IMR-90 (cell line): ENCODE measurements around the gene ANXA4. TPM values are rescaled to one million over a fixed set of nuclear protein-coding genes. Genes with fewer than 3 reads are reported as not detected.

Source experiments
- ATAC-seq: fragments of 200-7000 bp; cut with Tn5 transposase; 2 replicates; pipeline ENCODE4 v1.9.1; 2020; ENCODE audit warnings: low read depth, mild to moderate bottlenecking, moderate library complexity
- BruUV-seq: library from RNA; stranded (reverse); fragments of 400-500 nt; replicated peaks from 2 replicates; lab custom pipeline; 2021; lab: Mats Ljungman, UMichigan
- CTCF ChIA-PET: fragments of 300-600 bp; formaldehyde crosslinking; extraction: SDS; loops from one replicate; lab custom pipeline; 2021; ENCODE audit warnings: antibody characterized with exemption; lab: Yijun Ruan, JAX
- POLR2A ChIA-PET: fragments of 300-600 bp; sonication (Branson Sonifier 250); formaldehyde crosslinking; loops from one replicate; lab custom pipeline; 2022; ENCODE audit warnings: antibody characterized with exemption; ENCODE audit not compliant: unreplicated experiment; lab: Charles Lee
- DNase-seq: peaks from one replicate; pipeline ENCODE4 v3.0.0; 2013
- H2AFZ ChIP-seq: replicated peaks from 2 replicates; pipeline ENCODE3; 2013; ENCODE audit warnings: low read length, mild to moderate bottlenecking; ENCODE audit not compliant: poor library complexity
- H2AK5ac ChIP-seq: 2 replicates; pipeline ENCODE4 v1.6.1; 2013; ENCODE audit warnings: low read depth, low read length, inconsistent platforms
- H2AK9ac ChIP-seq: replicated peaks from 2 replicates; pipeline ENCODE3; 2013; ENCODE audit warnings: mild to moderate bottlenecking, low read depth, low read length, moderate library complexity; ENCODE audit not compliant: poor library complexity
- H2BK120ac ChIP-seq: 2 replicates; pipeline ENCODE4 v1.6.1; 2013; ENCODE audit warnings: low read depth, low read length, inconsistent platforms
- H2BK15ac ChIP-seq: 3 replicates; pipeline ENCODE4 v1.6.1; 2013; ENCODE audit warnings: low read depth, low read length, inconsistent platforms
- H2BK20ac ChIP-seq: 2 replicates; pipeline ENCODE4 v1.6.1; 2013; ENCODE audit warnings: low read depth, mild to moderate bottlenecking, inconsistent platforms, low read length, moderate library complexity
- H2BK5ac ChIP-seq: 2 replicates; pipeline ENCODE4 v1.6.1; 2013; ENCODE audit warnings: mild to moderate bottlenecking, low read depth, low read length, inconsistent platforms; ENCODE audit not compliant: poor library complexity, severe bottlenecking
- H3K14ac ChIP-seq: replicated peaks from 2 replicates; pipeline ENCODE4 v1.6.1; 2013; ENCODE audit warnings: low read depth, low read length, inconsistent platforms
- H3K18ac ChIP-seq: 2 replicates; pipeline ENCODE4 v1.6.1; 2013; ENCODE audit warnings: low read depth, low read length, control low read depth
- H3K23ac ChIP-seq: 2 replicates; pipeline ENCODE4 v1.6.1; 2013; ENCODE audit warnings: low read depth, low read length, inconsistent platforms
- H3K27ac ChIP-seq: 2 replicates; pipeline ENCODE4 v1.5.1; 2013; ENCODE audit warnings: mild to moderate bottlenecking, control low read depth, low read length; ENCODE audit not compliant: insufficient read depth
- H3K27me3 ChIP-seq: 2 replicates; pipeline ENCODE4 v1.6.1; 2013; ENCODE audit warnings: low read length; ENCODE audit not compliant: control insufficient read depth, insufficient read depth
- H3K36me3 ChIP-seq: 2 replicates; pipeline ENCODE4 v1.6.1; 2013; ENCODE audit warnings: low read length, mixed read lengths; ENCODE audit not compliant: control insufficient read depth, insufficient read depth
- H3K4ac ChIP-seq: 2 replicates; pipeline ENCODE4 v1.6.1; 2013; ENCODE audit warnings: low read depth, low read length, inconsistent platforms
- H3K4me1 ChIP-seq: 2 replicates; pipeline ENCODE4 v1.6.1; 2013; ENCODE audit warnings: low read length, mixed read lengths; ENCODE audit not compliant: control insufficient read depth, insufficient read depth
- H3K4me2 ChIP-seq: 2 replicates; pipeline ENCODE4 v1.6.1; 2013; ENCODE audit warnings: low read depth, mild to moderate bottlenecking, control low read depth, low read length, moderate library complexity
- H3K4me3 ChIP-seq: 2 replicates; pipeline ENCODE4 v1.5.1; 2013; ENCODE audit warnings: low read depth, mild to moderate bottlenecking, control low read depth, low read length, moderate library complexity; ENCODE audit not compliant: insufficient read depth
- H3K56ac ChIP-seq: 2 replicates; pipeline ENCODE4 v1.6.1; 2013; ENCODE audit warnings: low read length, inconsistent platforms; ENCODE audit not compliant: insufficient read depth; ENCODE audit errors: extremely low read depth
- H3K79me1 ChIP-seq, 2 experiments: 2 replicates each; pipeline ENCODE4 v1.6.1; 2013; ENCODE audit warnings: low read length in 2 of 2, inconsistent platforms in 1 of 2, low read depth in 1 of 2
- H3K9ac ChIP-seq: 2 replicates; pipeline ENCODE4 v1.6.1; 2013; ENCODE audit warnings: low read depth, low read length, control low read depth
- H3K9me1 ChIP-seq: 2 replicates; pipeline ENCODE4 v1.6.1; 2013; ENCODE audit warnings: low read length, inconsistent platforms; ENCODE audit not compliant: insufficient read depth
- H3K9me3 ChIP-seq: 2 replicates; pipeline ENCODE4 v1.6.1; 2013; ENCODE audit warnings: low read length; ENCODE audit not compliant: control insufficient read depth, insufficient read depth
- H4K20me1 ChIP-seq: 2 replicates; pipeline ENCODE4 v1.6.1; 2013; ENCODE audit warnings: low read length, inconsistent platforms; ENCODE audit not compliant: insufficient read depth
- H4K5ac ChIP-seq: 2 replicates; pipeline ENCODE4 v1.6.1; 2013; ENCODE audit warnings: mild to moderate bottlenecking, low read depth, low read length, control low read depth
- H4K8ac ChIP-seq, 2 experiments: 2 replicates each; pipeline ENCODE4 v1.6.1; 2013; ENCODE audit warnings: low read depth in 2 of 2, low read length in 2 of 2, control low read depth in 1 of 2, inconsistent platforms in 1 of 2
- H4K91ac ChIP-seq: 2 replicates; pipeline ENCODE4 v1.6.1; 2013; ENCODE audit warnings: low read depth, low read length, inconsistent platforms; ENCODE audit not compliant: insufficient read depth
- BHLHE40 ChIP-seq: fragments of 150-350 bp; IDR thresholded peaks from 2 replicates; pipeline ENCODE4 v1.6.1; 2016; ENCODE audit warnings: mild to moderate bottlenecking, low read depth, low read length
- CEBPB ChIP-seq: IDR thresholded peaks from 2 replicates; pipeline ENCODE4 v1.6.1; 2012; ENCODE audit warnings: low read depth, low read length, improper control_type of control experiment
- FOS ChIP-seq: fragments of 150-350 bp; IDR thresholded peaks from 2 replicates; pipeline ENCODE4 v1.6.1; 2016; ENCODE audit warnings: low read depth, low read length
- MAZ ChIP-seq: IDR thresholded peaks from 2 replicates; pipeline ENCODE4 v1.6.1; 2012; ENCODE audit warnings: low read depth, mild to moderate bottlenecking, low read length, improper control_type of control experiment, moderate library complexity, borderline replicate concordance
- NFE2L2 ChIP-seq: fragments of 150-350 bp; IDR thresholded peaks from 2 replicates; pipeline ENCODE4 v1.6.1; 2016; ENCODE audit warnings: low read depth, mild to moderate bottlenecking, low read length
- POLR2A ChIP-seq: IDR thresholded peaks from 2 replicates; pipeline ENCODE4 v1.6.1; 2012; ENCODE audit warnings: mild to moderate bottlenecking, low read depth, low read length
- RCOR1 ChIP-seq: IDR thresholded peaks from 2 replicates; pipeline ENCODE4 v1.6.1; 2012; ENCODE audit warnings: mild to moderate bottlenecking, low read length, improper control_type of control experiment; ENCODE audit not compliant: insufficient replicate concordance
- RFX5 ChIP-seq: IDR thresholded peaks from 2 replicates; pipeline ENCODE4 v1.8.0; 2012; ENCODE audit warnings: low read depth, mild to moderate bottlenecking, low read length, moderate library complexity
- WGBS, 2 experiments: methylation state at CpG; one replicate each; pipeline versions ENCODE4 v1.1.5 to v1.1.7; 2013; ENCODE audit warnings: missing lambda C conversion rate in 2 of 2; ENCODE audit not compliant: insufficient read length in 1 of 2; ENCODE audit errors: extremely low coverage in 2 of 2; 5-methylcytosine and 5-hydroxymethylcytosine counted together
- dilution Hi-C: fragments of 300-500 bp; cut with HindIII; formaldehyde crosslinking; loops from one replicate; pipeline ENCODE4 v1.14.3; 2018; ENCODE audit warnings: low sequenced_read_pairs; ENCODE audit not compliant: unreplicated experiment
- in situ Hi-C: fragments of 300-500 bp; cut with MboI; formaldehyde crosslinking; loops from 3 replicates; pipeline ENCODE4 v1.14.3; 2019; ENCODE audit warnings: low sequenced_read_pairs, inconsistent platforms, mixed read lengths
- intact Hi-C: fragments of 100-400 bp; cut with micrococcal nuclease; formaldehyde crosslinking; loops from 2 replicates; pipeline ENCODE4 v1.10.0; 2022
- polyA plus RNA-seq, 3 experiments: library from polyadenylated mRNA; depleted of rRNA; stranded (reverse); fragments of >200 nt; gene quantifications; 2 replicates each; pipeline ENCODE4 v1.2.3, GENCODE V29; 2012; ENCODE audit warnings: low replicate concordance in 1 of 3
- total RNA-seq: library from RNA; depleted of rRNA; stranded (reverse); fragments of >200 nt; gene quantifications from 2 replicates; pipeline ENCODE4 v1.2.3, GENCODE V29; 2012
- TF ChIP-seq, protein P1 (sequence below): fragments of 150-350 bp; IDR thresholded peaks from 2 replicates; pipeline ENCODE4 v1.6.1; 2017; ENCODE audit warnings: mild to moderate bottlenecking, antibody characterized with exemption, low read length, low read depth

ANXA4 gene
- total and polyA plus RNA-seq, 2 of the 4 experiments (the other 2 are of a cell fraction), result 22.2 to 72.0 TPM

DNA sequence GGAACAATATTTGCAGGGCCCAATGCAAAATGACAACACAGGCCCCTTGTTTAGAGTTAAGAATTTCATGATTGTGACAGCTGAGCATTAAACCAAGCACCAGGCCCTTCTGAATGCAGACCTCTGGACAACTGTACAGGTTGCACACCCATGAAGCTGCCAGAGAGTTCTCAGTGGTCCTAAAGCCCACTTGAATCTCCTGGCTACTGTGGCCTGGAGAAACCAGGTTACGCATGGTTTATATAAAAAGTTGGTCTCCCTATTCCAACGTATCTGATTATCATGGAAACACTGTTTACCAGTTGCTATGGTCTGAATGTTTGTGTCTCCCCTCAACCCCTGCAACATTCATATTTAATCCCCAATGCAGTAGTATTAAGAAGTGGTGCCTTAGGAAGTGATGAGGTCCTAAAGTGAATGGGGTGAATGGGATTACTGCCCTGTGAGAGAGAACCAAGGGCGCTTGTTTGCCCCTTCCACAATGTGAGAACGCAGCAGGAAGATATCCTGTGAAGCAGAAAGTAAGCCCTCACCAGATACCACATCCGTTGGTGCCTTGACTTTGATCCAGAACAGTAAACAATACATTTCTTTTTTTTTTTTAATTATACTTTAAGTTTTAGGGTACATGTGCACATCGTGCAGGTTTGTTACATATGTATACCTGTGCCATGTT lies 48.0 kb upstream of the ANXA4 start:
- Histone ChIP-seq H2BK120ac (peak overlapping the region; percentile 88), H4K20me1 (peaks cover 6% of the 10 kb centered on the region; the same call in 1 of the 2 replicates), H4K8ac (peak overlapping the region; percentile 54 to 66; a peak in 3 of 4 replicates), H4K91ac (peak overlapping the region; percentile 67; the same call in 1 of the 2 replicates), H2AFZ (no peak overlapping the region), H3K9me3 (no peaks in the 10 kb centered on the region), H3K4me1 (peaks cover 26% of the 10 kb centered on the region), H3K9me1 (peaks cover 15% of the 10 kb centered on the region), H2BK15ac (peak overlapping the region; percentile 91; the same call in 2 of the 3 replicates), H3K4me3 (no peak overlapping the region), H2BK5ac (no peak overlapping the region), H3K27ac (no peak overlapping the region), H2AK5ac (peak overlapping the region; percentile 95), H3K4me2 (no peak overlapping the region), H3K14ac (peak overlapping the region; percentile 82; the same call in 1 of the 2 replicates), H3K36me3 (no peaks in the 10 kb centered on the region), H3K23ac (peak overlapping the region; percentile 81; the same call in 1 of the 2 replicates), H2AK9ac (no peak overlapping the region), H3K79me1 (peaks cover 4 to 18% of the 10 kb centered on the region in 2 experiments; a peak in 2 of 4 replicates), H2BK20ac (peak overlapping the region; percentile 89), H3K18ac (peak overlapping the region; percentile 85), H3K9ac (no peak overlapping the region), H3K56ac (no peak overlapping the region), H3K27me3 (no peaks in the 10 kb centered on the region), H4K5ac (peak overlapping the region; percentile 32; the same call in 1 of the 2 replicates), H3K4ac (peak overlapping the region; percentile 76)
- WGBS, 2 experiments, result no CpG with 5 or more reads among the region's 6 CpGs
- dilution Hi-C loops, result no loop called here
- no TSS peak for BruUV-seq
- POLR2A ChIA-PET, result no interaction called here
- no peak for DNase-seq
- no peak for ATAC-seq
- intact Hi-C loops, result no loop called here
- in situ Hi-C loops, result no loop called here
- TF ChIP-seq RFX5, result no peak
- TF ChIP-seq CEBPB, result no peak
- no peak for TF ChIP-seq FOS
- TF ChIP-seq NFE2L2, result no peak
- TF ChIP-seq, protein P1, sequence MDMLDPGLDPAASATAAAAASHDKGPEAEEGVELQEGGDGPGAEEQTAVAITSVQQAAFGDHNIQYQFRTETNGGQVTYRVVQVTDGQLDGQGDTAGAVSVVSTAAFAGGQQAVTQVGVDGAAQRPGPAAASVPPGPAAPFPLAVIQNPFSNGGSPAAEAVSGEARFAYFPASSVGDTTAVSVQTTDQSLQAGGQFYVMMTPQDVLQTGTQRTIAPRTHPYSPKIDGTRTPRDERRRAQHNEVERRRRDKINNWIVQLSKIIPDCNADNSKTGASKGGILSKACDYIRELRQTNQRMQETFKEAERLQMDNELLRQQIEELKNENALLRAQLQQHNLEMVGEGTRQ, result no peak
- no peak for TF ChIP-seq RCOR1
- TF ChIP-seq POLR2A, result no peak
- no peak for TF ChIP-seq MAZ
- no peak for TF ChIP-seq BHLHE40
- CTCF ChIA-PET, result no interaction called here
